SJSA1 (cell line): Measurements from ENCODE around the gene GCLM. TPM values are rescaled to one million over a fixed set of nuclear protein-coding genes. Genes with fewer than 3 reads are reported as not detected.

Experiments
- DNase-seq, 2 experiments: peaks; one replicate each; pipeline ENCODE4 v3.0.0-alpha.2; 2015 to 2020; ENCODE audit warnings: low spot score in 2 of 2, low read depth in 1 of 2
- H3K27ac ChIP-seq: fragments of 250-450 bp; sonication (Bioruptor Pico); 2 replicates; pipeline ENCODE4 v1.5.1; 2020; ENCODE audit warnings: mild to moderate bottlenecking, moderate library complexity
- H3K27me3 ChIP-seq: fragments of 250-450 bp; sonication (Bioruptor Pico); replicated peaks from 2 replicates; pipeline ENCODE4 v1.5.1; 2020; ENCODE audit warnings: mild to moderate bottlenecking, moderate library complexity
- H3K36me3 ChIP-seq: fragments of 250-450 bp; sonication (Bioruptor Pico); 2 replicates; pipeline ENCODE4 v1.5.1; 2020; ENCODE audit warnings: mild to moderate bottlenecking
- H3K4me1 ChIP-seq: fragments of 250-450 bp; sonication (Bioruptor Pico); replicated peaks from 2 replicates; pipeline ENCODE4 v1.6.1; 2021; ENCODE audit warnings: mild to moderate bottlenecking
- H3K4me3 ChIP-seq: fragments of 250-450 bp; sonication (Bioruptor Pico); 2 replicates; pipeline ENCODE4 v1.5.1; 2020; ENCODE audit warnings: mild to moderate bottlenecking
- H3K9me3 ChIP-seq: fragments of 250-450 bp; sonication (Bioruptor Pico); replicated peaks from 2 replicates; pipeline ENCODE4 v1.5.1; 2020; ENCODE audit warnings: mild to moderate bottlenecking
- total RNA-seq: library from RNA; depleted of rRNA; stranded (reverse); fragments of >200 nt; shearing (Covaris generic); gene quantifications from 2 replicates; pipeline ENCODE4 v1.2.3, GENCODE V29; 2014

Gene GCLM
- total RNA-seq, 1 experiment from 2014 or later: 25.1 TPM

DNA sequence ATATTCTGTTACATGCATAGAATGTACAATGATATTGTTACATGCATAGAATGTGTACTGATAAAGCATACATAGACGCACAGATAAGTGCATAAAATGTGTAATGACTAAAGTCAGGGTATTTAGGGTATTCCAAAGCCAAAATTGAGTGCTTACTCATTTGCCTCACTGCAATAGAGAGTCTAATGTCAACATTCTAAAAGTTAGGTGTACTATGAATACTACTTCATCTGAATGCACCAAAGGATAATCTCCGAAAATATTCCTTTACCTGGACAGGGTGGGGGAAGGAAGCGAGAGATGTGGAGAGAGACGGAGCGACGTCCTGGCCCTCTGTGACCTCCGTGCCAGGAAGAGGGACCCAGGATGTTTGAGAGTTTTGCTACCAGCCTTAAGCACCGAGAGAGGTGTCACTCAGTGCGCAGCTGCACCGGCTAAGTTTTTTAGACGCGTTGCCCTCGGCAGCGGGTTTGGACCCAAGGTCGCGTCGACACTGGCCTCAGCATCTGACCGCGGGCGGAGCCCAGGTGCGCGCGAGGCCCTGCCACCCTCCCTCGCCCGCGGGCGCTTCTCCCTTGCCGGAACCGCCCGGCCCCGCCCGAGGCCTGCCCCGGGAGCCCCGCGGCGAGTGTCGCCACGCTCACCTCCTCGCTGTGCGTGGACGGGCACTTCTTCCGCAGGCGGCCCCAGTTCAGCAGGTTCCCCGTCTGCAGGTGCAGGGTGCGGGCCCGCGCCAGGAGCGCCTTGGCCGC lies 660 bp downstream of the GCLM start:
- Histone ChIP-seq H3K4me3 (peak overlapping the region; percentile 90), H3K4me1 (peaks cover 17% of the 10 kb centered on the region), H3K27ac (peak overlapping the region; percentile 72), H3K9me3 (0 out of 2 replicates have a peak, but pooled peaks cover 2% of the 10 kb centered on the region), H3K36me3 (peaks cover 13% of the 10 kb centered on the region), H3K27me3 (0 out of 2 replicates have a peak, but pooled peaks cover 4% of the 10 kb centered on the region)
- DNase-seq: peak in 1 of 2 experiments; percentile 43

DNA sequence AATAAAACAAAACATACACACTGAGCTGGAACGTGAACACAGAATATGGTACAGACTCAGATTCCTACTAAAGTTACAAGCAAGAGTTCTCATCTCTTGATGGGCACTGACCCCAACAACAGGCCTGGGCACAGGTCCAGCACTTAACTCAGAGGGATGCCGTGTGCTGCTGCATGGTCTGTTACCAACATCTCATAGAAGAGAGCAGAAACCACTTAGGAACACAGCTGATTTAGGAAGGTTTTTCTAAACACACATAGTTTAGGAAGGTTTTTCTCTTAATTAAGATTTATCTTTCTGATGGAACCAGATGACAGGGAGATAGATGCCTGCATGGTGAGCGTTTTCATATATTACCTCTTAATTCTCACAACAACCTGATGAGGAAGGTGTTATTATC lies 1.5 kb downstream of the GCLM start:
- peak in 1 of 2 experiments; percentile 15 for DNase-seq
- Histone ChIP-seq H3K4me3 (peak overlapping the region; percentile 90; the same call in 1 of the 2 replicates), H3K27me3 (0 out of 2 replicates have a peak, but pooled peaks cover 4% of the 10 kb centered on the region), H3K36me3 (peaks cover 13% of the 10 kb centered on the region), H3K4me1 (peaks cover 17% of the 10 kb centered on the region), H3K9me3 (0 out of 2 replicates have a peak, but pooled peaks cover 2% of the 10 kb centered on the region), H3K27ac (no peak overlapping the region)

DNA sequence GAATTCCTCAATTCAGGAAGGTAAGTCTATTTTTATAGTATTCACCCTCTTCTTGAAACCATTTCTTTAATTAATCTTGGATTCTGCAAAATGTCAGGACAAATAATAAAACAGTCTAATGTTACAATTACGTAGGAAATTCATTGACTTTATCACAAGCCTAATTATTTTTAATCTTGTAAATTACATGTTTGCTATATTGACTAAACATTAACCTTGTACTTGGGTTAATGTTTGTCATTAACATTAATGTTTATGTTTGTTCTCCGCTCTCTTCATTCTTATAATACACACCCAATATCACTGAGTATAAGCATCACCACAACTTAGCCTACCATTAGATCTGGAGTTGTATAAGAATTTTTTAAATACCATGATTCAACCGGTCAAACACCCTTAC lies 2.8 kb downstream of the GCLM start:
- Histone ChIP-seq H3K27me3 (0 out of 2 replicates have a peak, but pooled peaks cover 4% of the 10 kb centered on the region), H3K36me3 (peaks cover 13% of the 10 kb centered on the region), H3K9me3 (0 out of 2 replicates have a peak, but pooled peaks cover 2% of the 10 kb centered on the region), H3K4me1 (peaks cover 17% of the 10 kb centered on the region), H3K4me3 (no peak overlapping the region), H3K27ac (no peak overlapping the region)
- no peak for DNase-seq

DNA sequence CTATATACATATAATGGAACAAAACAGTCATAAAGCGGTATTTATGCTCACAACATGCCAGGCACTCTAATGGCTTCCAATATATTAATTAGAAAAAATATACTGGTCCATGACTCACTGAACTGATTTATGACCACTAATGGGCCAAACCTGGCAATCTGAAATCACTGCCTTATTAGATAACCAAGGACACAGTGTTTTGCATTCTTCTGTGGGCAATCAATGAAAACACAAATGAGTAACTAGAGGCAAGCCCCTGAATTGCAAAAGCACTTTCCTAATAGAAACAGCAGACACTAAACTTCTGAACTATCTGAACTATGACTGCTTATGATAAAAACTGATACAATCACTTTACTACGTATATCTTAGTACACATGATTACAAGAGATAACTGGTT lies 3.5 kb downstream of the GCLM start:
- H3K27me3 ChIP-seq: 0 out of 2 replicates have a peak, but pooled peaks cover 4% of the 10 kb centered on the region
- DNase-seq: no peak
- H3K9me3 ChIP-seq: 0 out of 2 replicates have a peak, but pooled peaks cover 2% of the 10 kb centered on the region
- H3K36me3 ChIP-seq: peaks cover 20% of the 10 kb centered on the region
- H3K4me3 ChIP-seq: no peak overlapping the region
- H3K27ac ChIP-seq: no peak overlapping the region
- peaks cover 17% of the 10 kb centered on the region for H3K4me1 ChIP-seq

DNA sequence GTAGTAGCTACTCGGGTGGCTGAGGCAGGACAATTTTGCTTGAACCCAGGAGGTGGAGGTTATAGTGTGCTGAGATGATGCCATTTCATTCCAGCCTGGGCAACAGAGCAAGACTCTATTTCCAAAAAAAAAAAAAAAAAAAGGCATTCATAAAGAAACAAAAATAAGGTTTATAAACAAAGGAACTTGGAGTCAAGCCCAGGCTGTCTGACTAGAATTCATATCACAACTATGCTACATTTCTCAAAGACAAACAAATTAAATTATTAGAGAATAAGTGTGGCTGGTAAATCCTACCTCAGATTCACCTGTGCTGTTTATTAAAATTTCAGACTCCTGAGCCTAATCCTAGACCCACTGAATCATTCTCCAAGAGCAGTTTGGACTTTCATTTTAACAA lies 4.2 kb downstream of the GCLM start:
- DNase-seq: no peak
- 0 out of 2 replicates have a peak, but pooled peaks cover 2% of the 10 kb centered on the region for H3K9me3 ChIP-seq
- H3K4me1 ChIP-seq: peaks cover 16% of the 10 kb centered on the region
- 0 out of 2 replicates have a peak, but pooled peaks cover 3% of the 10 kb centered on the region for H3K27me3 ChIP-seq
- peaks cover 27% of the 10 kb centered on the region for H3K36me3 ChIP-seq
- H3K4me3 ChIP-seq: no peak overlapping the region
- H3K27ac ChIP-seq: no peak overlapping the region

DNA sequence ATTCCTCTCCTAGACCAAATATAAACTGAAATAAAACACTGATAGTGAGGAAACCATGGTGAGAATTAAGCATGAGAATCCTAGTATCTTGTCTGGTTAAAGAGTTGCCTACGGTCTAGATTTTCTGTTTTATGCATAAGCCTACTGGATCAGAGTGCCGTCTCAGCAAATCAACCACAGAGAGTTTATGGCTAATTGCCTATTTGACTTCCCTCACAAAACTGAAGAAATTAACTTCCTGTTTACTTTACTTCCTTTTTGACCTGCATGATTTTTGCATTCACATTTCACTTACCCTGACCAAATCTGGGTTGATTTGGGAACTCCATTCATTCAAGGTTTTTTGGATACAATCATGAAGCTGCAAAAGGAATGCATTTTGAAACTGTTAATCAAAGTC lies 5.0 kb downstream of the GCLM start:
- Histone ChIP-seq H3K4me3 (no peak overlapping the region), H3K27ac (no peak overlapping the region), H3K4me1 (peaks cover 10% of the 10 kb centered on the region; the same call in 1 of the 2 replicates), H3K27me3 (no peaks in the 10 kb centered on the region), H3K9me3 (0 out of 2 replicates have a peak, but pooled peaks cover 1% of the 10 kb centered on the region), H3K36me3 (peaks cover 33% of the 10 kb centered on the region)
- no peak for DNase-seq

DNA sequence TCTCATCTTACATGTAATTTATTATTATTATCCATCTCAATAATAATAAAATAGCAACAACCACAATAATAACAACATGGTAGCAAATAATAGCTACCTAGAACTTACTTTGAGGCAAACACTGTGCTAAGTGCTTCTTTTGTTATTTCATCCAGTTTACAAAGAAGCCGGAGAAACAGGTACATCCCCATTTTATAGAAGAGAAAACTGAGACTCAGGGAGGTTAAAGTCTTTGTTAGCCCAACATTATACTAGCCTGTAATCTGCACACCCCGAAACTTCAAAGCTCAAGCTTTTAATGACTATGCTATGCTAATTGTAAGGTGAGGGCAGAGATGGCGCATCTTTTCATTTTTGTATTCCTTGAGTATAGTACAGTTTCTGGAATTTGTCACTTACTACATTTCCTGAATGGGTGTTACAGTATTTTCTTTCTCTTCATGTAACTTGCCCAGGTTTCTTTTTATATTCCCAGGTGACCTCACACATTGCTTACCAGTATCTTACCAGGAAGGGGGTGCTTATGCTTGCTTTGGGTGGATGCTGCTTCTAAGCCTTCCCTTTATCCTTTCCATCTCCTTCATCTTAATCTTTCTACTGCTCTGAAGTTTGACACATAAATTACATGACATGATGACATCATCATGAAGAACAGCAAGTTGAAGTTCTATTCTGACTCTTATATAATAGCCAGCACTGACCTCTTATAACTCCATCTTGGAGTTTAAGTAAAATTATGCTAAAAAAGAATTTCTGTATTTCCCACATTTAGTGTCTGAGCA lies 8.3 kb downstream of the GCLM start:
- peaks cover 45% of the 10 kb centered on the region for H3K36me3 ChIP-seq
- H3K27ac ChIP-seq: no peak overlapping the region
- H3K4me1 ChIP-seq: no peaks in the 10 kb centered on the region
- no peak overlapping the region for H3K4me3 ChIP-seq
- no peak for DNase-seq
- no peaks in the 10 kb centered on the region for H3K27me3 ChIP-seq
- H3K9me3 ChIP-seq: no peaks in the 10 kb centered on the region

DNA sequence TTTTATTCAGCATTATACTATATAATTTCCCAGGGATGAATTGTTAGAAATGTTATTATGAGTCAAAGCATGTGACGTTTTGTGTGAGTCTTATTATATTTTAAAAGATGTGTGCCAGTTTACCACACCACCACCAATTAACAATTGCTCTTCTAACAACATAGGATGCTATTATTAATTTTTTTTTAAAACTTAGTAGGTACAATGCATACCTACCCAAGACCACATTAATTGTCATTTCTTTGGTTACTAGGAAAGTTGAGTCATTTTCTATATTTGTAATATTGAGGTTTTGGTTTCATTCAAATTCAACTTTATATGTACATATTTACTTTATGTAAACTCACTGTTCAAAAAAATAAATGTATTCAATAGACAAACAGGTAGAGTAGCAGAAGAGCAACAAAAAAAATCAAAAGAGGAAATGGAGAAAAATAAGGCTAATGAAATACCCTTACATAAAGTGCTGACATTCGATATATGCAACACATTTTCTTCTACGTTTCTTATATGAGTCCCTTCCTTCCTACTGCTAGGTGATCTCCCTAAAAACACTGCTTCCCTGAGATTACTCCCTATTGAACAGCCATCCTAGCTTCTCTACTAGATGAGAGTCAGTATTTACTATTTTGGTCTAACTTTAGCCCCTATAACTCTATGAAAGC lies 9.6 kb downstream of the GCLM start:
- no peak for DNase-seq
- Histone ChIP-seq H3K4me3 (no peak overlapping the region), H3K27me3 (no peaks in the 10 kb centered on the region), H3K27ac (no peak overlapping the region), H3K4me1 (no peaks in the 10 kb centered on the region), H3K9me3 (no peaks in the 10 kb centered on the region), H3K36me3 (peaks cover 52% of the 10 kb centered on the region)

DNA sequence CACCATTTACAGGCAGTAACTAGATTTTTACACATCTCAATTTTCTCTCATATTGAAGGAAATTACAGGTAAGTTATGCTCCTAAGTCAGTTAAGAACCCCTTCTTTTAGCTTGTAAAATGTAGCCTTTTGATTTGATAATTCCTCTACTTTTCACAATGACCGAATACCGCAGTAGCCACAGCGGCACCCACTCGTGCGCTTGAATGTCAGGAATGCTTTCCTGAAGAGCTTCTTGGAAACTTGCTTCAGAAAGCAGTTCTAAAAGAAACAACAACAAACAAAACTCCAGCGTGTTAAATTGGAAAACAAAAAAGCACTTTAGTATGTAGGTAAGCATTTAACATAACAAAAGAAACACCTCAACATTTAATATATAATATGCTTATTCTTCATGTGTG lies 20.3 kb downstream of the GCLM start:
- H3K36me3 ChIP-seq: peaks cover 29% of the 10 kb centered on the region
- no peak overlapping the region for H3K4me3 ChIP-seq
- no peak overlapping the region for H3K27ac ChIP-seq
- no peaks in the 10 kb centered on the region for H3K9me3 ChIP-seq
- no peaks in the 10 kb centered on the region for H3K4me1 ChIP-seq
- H3K27me3 ChIP-seq: no peaks in the 10 kb centered on the region
- DNase-seq: no peak

DNA sequence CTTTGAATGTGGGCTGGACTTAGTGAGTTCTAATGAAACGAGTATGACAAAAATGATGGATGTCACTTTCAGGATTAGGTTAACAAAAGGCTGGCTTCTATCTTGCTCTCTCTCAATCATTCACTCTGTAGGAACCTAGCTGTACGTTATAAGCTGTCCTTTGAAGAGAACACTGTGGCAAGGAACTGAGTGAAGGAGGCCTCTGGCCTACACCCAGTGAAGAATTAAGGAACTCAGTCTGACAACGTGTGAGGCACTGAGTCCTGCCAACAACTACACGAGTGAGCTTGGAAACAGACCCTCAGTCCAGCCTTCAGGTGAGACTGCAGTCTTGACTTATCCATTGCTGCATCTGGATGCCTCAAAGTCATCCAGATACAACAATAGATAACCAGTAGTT lies 27.0 kb downstream of the GCLM start:
- no peak overlapping the region for H3K4me3 ChIP-seq

DNA sequence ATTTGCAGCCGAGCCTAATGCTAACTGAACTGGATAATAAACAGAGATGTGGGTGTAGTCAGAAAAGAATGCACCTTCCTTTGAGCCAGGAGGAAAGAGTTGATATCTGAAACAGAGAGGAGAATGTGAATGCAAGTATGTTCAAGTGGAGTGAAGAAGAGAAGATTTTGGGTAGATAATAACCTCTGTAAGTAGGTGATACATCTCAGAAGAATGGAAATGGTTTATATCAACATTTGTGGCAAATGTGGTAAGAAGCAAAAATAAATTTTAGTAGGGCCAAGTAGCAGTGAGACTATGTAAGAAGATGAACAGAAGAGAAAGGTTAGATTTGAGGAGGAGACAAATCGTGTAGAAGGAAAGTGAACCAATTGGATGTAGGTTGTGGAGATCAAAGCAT lies 28.5 kb downstream of the GCLM start:
- H3K27ac ChIP-seq: no peak overlapping the region
- no peaks in the 10 kb centered on the region for H3K9me3 ChIP-seq
- peaks cover 24% of the 10 kb centered on the region for H3K4me1 ChIP-seq
- peaks cover 28% of the 10 kb centered on the region for H3K36me3 ChIP-seq
- DNase-seq: peak in 1 of 2 experiments; percentile 15
- no peaks in the 10 kb centered on the region for H3K27me3 ChIP-seq
- H3K4me3 ChIP-seq: no peak overlapping the region

More for the DNA sequence above, 27.0 kb downstream of the GCLM start:
- H3K27me3 ChIP-seq: no peaks in the 10 kb centered on the region
- H3K9me3 ChIP-seq: no peaks in the 10 kb centered on the region
- DNase-seq: no peak
- peaks cover 16% of the 10 kb centered on the region for H3K36me3 ChIP-seq
- H3K27ac ChIP-seq: no peak overlapping the region
- H3K4me1 ChIP-seq: peaks cover 19% of the 10 kb centered on the region

DNA sequence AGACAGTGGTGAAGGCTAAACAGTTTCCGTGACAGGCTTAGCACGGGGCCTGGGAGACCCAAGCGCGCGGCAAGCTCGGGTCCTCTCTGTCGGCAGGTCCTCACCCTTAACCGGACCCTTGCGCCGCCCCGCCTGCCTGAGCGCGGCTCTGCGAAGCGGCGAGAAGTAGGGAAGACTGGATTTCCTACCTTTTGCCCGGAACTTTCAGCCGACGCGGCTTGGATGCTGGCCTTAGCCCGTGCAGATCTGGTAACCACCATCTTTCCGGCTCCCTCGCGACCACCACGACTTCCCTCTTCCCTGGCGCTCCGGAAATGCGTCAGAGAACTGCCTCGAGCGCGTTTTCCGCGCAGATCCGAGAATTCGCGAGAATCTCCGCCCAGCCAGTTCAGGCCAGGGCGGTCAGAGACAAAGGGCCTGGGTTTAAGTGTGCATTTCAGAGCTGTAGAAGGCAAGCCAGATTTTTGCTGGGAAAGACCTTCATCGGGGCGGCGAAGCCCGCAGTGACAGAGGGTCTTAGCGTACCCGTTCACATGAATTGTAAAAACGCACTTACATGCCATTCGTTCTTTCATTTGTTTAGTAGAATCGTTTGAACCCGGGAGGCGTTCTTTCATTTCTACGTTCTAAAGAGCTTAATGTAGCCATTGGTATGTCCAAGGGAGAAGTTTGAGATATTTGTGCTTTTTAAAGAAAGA lies 30.2 kb downstream of the GCLM start, which contains the start of gene DNTTIP2:
Gene DNTTIP2 (minus strand): TSS at position 318 of the 698 bp plus-strand sequence. CDS start 58 bp downstream, at position 260.
- Histone ChIP-seq H3K4me3 (peak within 1 kb of the TSS; percentile 88), H3K27me3 (no peaks in the 10 kb centered on the region), H3K4me1 (peaks cover 24% of the 10 kb centered on the region), H3K27ac (peak within 1 kb of the TSS; percentile 78), H3K9me3 (no peaks in the 10 kb centered on the region), H3K36me3 (peaks cover 44% of the 10 kb centered on the region)
- peak; percentile 88 to 91 for DNase-seq

DNA sequence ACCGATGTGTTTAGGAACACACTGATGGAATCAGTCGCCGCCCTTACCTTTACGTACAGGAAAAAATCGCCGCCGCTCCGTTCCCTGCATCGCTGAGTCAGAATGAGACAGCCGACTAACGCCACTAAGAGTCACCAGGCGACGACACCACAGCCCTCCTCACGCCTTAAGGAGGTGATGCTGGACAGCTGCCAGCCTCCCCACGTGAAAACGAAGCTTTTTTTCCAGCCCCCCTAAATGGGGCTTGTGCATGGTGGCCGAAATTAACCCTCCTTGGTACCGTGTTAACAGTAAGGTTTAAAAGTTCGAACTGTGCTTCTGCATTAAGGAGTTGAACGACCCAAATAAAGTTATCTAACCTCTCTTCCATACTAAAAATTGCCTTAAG lies 30.7 kb downstream of the GCLM start:
- H3K9me3 ChIP-seq: no peaks in the 10 kb centered on the region
- H3K4me1 ChIP-seq: peaks cover 24% of the 10 kb centered on the region
- H3K27ac ChIP-seq: peak overlapping the region; percentile 78
- H3K27me3 ChIP-seq: no peaks in the 10 kb centered on the region
- H3K36me3 ChIP-seq: peaks cover 50% of the 10 kb centered on the region
- peak overlapping the region; percentile 88 for H3K4me3 ChIP-seq
- DNase-seq: peak; percentile 36 to 61
